ENCODE measurements around the gene PPP1R15B. TPM values are rescaled to one million over a fixed set of nuclear protein-coding genes. Genes with fewer than 3 reads are reported as not detected.
A peak's percentile ranks its signal among the peaks of the same experiment; 100 is the strongest.

The PPP1R15B gene
- total RNA-seq, 1 donor from 2014 or later = 45.3 TPM

DNA sequence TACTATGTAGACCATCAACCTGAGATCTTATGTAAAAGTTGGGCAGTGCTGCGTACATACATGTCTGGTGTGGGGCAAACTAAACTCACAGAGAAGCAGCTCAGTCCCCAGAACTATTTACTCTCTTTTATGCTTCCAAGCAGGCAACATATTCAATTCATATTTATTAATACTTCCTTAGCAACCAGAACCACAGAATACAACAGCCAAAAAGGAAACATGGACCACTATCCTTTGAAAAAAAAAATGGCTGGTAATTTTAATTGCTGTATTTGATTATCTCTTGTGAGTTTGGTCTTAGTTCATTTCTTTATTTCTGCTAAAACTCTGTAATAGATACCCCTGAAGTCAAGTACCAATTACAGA lies 1.5 kb upstream of the PPP1R15B start:
- ATAC-seq = no peak
- Histone ChIP-seq H3K4me3 (no peak overlapping the region), H3K9me3 (no peaks in the 10 kb centered on the region), H3K36me3 (no peaks in the 10 kb centered on the region), H3K27me3 (ENCODE audit: low read depth) (no peaks in the 10 kb centered on the region), H3K27ac (peak overlapping the region; percentile 99), H3K4me1 (peaks cover 30% of the 10 kb centered on the region)
- TF ChIP-seq, protein P1, sequence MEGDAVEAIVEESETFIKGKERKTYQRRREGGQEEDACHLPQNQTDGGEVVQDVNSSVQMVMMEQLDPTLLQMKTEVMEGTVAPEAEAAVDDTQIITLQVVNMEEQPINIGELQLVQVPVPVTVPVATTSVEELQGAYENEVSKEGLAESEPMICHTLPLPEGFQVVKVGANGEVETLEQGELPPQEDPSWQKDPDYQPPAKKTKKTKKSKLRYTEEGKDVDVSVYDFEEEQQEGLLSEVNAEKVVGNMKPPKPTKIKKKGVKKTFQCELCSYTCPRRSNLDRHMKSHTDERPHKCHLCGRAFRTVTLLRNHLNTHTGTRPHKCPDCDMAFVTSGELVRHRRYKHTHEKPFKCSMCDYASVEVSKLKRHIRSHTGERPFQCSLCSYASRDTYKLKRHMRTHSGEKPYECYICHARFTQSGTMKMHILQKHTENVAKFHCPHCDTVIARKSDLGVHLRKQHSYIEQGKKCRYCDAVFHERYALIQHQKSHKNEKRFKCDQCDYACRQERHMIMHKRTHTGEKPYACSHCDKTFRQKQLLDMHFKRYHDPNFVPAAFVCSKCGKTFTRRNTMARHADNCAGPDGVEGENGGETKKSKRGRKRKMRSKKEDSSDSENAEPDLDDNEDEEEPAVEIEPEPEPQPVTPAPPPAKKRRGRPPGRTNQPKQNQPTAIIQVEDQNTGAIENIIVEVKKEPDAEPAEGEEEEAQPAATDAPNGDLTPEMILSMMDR (IDR thresholded peaks at IDR 0.05) = no peak
- intact Hi-C loops (cut with DNase I) = no loop called here
- no peak for DNase-seq

DNA sequence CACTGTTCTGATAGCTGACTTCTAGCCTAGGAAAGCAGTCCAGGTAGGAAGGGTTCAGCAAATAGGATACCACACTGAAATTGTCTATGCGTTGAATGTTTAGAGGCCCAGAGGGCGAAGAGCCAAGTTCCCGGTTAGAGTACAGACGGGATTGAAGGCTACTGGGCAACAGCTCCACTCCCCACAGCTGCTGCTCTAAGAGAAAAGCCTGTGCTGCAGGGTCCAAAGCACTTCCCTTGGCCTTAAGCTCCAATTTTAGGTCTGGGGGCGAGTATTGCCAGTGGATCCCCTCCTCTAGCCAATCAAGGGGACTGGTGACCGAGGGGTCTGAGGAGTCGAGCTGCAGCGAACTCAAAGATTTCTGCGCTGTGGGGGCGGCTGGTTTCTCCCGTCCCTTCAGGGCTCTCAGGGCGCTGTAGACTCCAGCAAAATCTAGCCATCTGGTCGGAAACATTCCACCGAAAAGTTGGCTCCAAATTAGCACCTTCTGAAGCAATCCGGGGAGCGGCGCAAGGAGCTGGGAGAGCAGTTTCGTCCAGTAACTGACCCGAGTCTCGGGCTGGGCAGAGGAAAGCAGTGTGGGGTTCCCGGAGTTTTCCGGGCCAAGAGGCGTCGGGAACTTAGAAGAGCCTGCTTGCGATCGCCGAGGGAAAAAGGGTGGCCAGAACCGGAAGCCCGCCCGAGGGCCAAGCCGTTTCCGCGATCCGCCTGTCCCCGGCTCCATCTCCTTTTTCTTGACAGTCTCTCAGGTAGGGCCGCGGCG lies 748 bp downstream of the PPP1R15B start:
- Histone ChIP-seq H3K4me3 (peak overlapping the region; percentile 88), H3K9me3 (no peaks in the 10 kb centered on the region), H3K27ac (peak overlapping the region; percentile 99), H3K36me3 (peaks cover 7% of the 10 kb centered on the region), H3K27me3 (ENCODE audit: low read depth) (no peaks in the 10 kb centered on the region), H3K4me1 (peaks cover 27% of the 10 kb centered on the region)
- TF ChIP-seq, protein P1 (IDR thresholded peaks at IDR 0.05) = no peak
- DNase-seq = peak; percentile 75
- peak; percentile 61 to 63 for ATAC-seq
- intact Hi-C loops (cut with DNase I) = no loop called here

DNA sequence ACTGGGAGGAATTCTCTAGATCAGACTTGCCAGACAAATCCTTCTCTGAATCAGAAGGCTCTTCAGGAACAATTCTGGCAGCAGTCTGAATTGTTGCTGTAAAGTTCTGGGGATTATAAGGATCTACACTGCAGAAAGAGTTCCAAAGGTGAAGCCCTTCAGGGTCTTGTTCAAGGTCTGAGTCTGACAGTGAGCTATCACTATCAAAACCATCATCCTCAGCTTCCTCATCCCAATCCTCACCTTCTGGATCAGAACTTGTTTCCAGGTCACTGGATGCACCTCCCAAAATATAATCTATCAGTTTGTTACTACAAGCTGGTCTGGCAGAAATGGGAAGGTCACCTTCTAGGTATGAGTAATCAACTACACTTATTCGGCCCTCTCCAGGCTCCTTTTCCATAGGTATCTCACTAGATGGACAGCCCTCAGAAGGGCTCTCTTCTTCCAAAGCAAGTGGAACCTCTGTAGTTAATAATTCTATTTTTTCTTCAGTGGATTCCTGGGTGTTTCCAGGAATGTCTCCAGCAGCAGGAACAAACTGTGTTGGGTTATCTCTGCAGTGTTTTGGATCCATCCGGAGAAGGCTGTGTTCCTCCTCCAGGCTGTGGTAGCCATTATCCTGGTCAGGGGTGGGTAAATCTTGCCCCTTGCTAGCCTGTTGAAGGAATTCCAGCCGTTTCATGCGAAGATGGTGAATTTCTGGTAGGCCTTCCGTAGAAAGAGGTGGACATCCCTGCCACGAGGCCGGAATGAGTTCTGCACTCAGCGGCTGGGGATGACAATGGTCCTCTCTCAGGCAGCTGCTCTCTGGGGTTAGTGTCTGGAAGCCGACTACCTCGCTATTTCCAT lies 1.6 kb downstream of the PPP1R15B start:
- peaks cover 35% of the 10 kb centered on the region for H3K4me1 ChIP-seq
- no peaks in the 10 kb centered on the region for H3K27me3 ChIP-seq (ENCODE audit: low read depth)
- H3K9me3 ChIP-seq = no peaks in the 10 kb centered on the region
- TF ChIP-seq, protein P1 (IDR thresholded peaks at IDR 0.05) = no peak
- intact Hi-C loops (cut with DNase I) = no loop called here
- ATAC-seq (peak in 1 of 2 donors; percentile 0), DNase-seq (no peak)
- H3K27ac ChIP-seq = peak overlapping the region; percentile 99
- H3K36me3 ChIP-seq = peaks cover 15% of the 10 kb centered on the region
- H3K4me3 ChIP-seq = peak overlapping the region; percentile 88

DNA sequence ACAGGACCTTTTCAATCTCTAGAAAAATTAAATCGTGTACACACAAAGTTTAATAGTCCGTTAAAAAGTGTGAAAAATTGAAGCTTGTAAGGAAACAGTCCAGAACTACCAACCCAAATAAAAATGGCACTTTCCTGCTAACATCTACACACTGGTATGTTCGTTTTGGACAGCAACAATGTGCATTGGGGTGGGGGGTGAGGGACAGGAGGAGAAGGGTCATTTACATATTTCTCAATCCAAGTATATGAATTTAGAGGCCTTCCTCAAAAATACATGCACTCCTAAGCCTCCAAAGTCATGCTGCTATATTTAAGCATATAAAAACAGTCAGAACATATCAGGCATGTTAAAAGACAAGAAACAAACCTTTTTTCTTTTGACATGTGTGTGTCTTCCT lies 2.5 kb downstream of the PPP1R15B start:
- Histone ChIP-seq H3K36me3 (peaks cover 24% of the 10 kb centered on the region), H3K9me3 (no peaks in the 10 kb centered on the region), H3K4me3 (peak overlapping the region; percentile 88), H3K27ac (peak overlapping the region; percentile 99), H3K4me1 (peaks cover 43% of the 10 kb centered on the region), H3K27me3 (ENCODE audit: low read depth) (no peaks in the 10 kb centered on the region)
- DNase-seq = no peak
- ATAC-seq = no peak
- TF ChIP-seq, protein P1 (IDR thresholded peaks at IDR 0.05) = no peak
- intact Hi-C loops (cut with DNase I) = no loop called here

DNA sequence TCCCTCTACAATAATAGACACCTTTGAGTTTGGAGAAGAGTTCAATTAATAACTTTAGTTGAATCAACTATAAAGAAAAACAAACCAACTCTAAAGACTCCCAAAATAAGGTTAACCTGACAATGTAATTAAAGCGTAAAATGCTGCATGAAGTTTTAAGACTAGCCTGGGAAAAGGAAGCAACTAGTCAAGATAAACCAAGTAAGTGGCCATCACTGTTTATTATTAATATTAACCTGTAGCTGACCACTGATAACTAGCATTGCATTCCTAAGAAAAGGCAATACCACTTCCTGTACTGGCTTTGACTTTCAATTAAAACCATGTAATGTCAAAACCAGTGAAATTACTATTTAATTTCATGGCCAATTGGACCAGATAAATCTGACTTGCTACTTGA lies 3.0 kb downstream of the PPP1R15B start:
- no peaks in the 10 kb centered on the region for H3K27me3 ChIP-seq (ENCODE audit: low read depth)
- ATAC-seq (no peak), DNase-seq (no peak)
- intact Hi-C loops (cut with DNase I) = no loop called here
- H3K27ac ChIP-seq = peak overlapping the region; percentile 3
- H3K36me3 ChIP-seq = peaks cover 29% of the 10 kb centered on the region
- TF ChIP-seq, protein P1 (IDR thresholded peaks at IDR 0.05) = no peak
- H3K4me1 ChIP-seq = peaks cover 40% of the 10 kb centered on the region
- H3K4me3 ChIP-seq = peak overlapping the region; percentile 88
- H3K9me3 ChIP-seq = no peaks in the 10 kb centered on the region

Data from lower lobe of right lung (tissue), 2 donors.